ENCODE data around the gene KRT2. TPM values are rescaled to one million over a fixed set of nuclear protein-coding genes. Genes with fewer than 3 reads are reported as not detected.

The KRT2 gene
- total and polyA plus RNA-seq, 2 of the 4 experiments (the other 2 are of a cell fraction) = not detected

DNA sequence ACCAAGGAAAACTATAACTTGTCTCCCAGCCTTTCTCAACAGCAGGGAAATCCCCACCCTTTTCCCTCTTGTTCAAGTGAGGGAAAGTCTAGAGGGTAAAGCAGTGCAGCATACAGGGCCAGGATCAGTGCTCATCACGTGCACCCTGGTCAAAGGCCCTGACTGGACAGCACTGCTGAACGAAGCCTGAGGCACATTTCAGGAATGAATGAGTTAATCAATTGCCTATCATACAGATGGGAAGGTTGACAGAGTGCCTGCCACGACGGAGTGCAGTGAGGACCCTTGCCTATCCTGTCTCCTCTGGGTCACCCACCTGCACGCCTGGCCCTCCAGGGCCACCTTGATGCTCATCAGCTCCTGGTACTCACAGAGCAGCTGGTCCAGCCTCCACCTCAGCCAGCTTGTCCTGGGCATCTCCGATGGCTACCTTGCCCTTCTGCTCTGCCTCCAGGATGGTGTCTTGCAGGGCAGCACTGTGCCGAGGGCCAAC lies 22.0 kb downstream of the KRT2 start:
- Histone ChIP-seq H4K20me1 (ENCODE audit: insufficient read depth, low read length) (no peaks in the 10 kb centered on the region; the same call in 1 of the 2 replicates), H4K91ac (ENCODE audit: insufficient read depth, low read depth, low read length) (no peak overlapping the region), H2AFZ (replicated peaks; ENCODE audit: low read length, poor library complexity) (no peak overlapping the region), H4K5ac (ENCODE audit: low read depth, low read length) (no peak overlapping the region), H3K56ac (ENCODE audit: extremely low read depth, insufficient read depth, low read length) (no peak overlapping the region), H3K9me3 (ENCODE audit: control insufficient read depth, insufficient read depth, low read length) (no peaks in the 10 kb centered on the region), H3K9ac (ENCODE audit: low read depth, low read length) (no peak overlapping the region), H2BK5ac (ENCODE audit: low read depth, low read length, poor library complexity, severe bottlenecking) (no peak overlapping the region), H3K23ac (ENCODE audit: low read depth, low read length) (no peak overlapping the region), H3K4me2 (ENCODE audit: low read depth, low read length) (no peak overlapping the region), H3K27ac (ENCODE audit: insufficient read depth, low read length) (no peak overlapping the region), H3K4ac (ENCODE audit: low read depth, low read length) (no peak overlapping the region), H3K27me3 (ENCODE audit: control insufficient read depth, insufficient read depth, low read length) (peaks cover 10% of the 10 kb centered on the region), H3K4me1 (ENCODE audit: control insufficient read depth, insufficient read depth, low read length) (no peaks in the 10 kb centered on the region), H3K14ac (replicated peaks; ENCODE audit: low read depth, low read length) (no peak overlapping the region), H2BK20ac (ENCODE audit: low read depth, low read length) (no peak overlapping the region), H3K18ac (ENCODE audit: low read depth, low read length) (no peak overlapping the region), H2AK9ac (replicated peaks; ENCODE audit: low read depth, low read length, poor library complexity) (peak overlapping the region; percentile 18), H2AK5ac (ENCODE audit: low read depth, low read length) (no peak overlapping the region), H2BK120ac (ENCODE audit: low read depth, low read length) (no peak overlapping the region), H4K8ac (ENCODE audit: low read depth in 2 of 2, low read length in 2 of 2) (no peak overlapping the region), H2BK15ac (ENCODE audit: low read depth, low read length) (no peak overlapping the region), H3K9me1 (ENCODE audit: insufficient read depth, low read length) (no peaks in the 10 kb centered on the region), H3K79me1 (ENCODE audit: low read depth in 1 of 2, low read length in 2 of 2) (no peaks in the 10 kb centered on the region), H3K4me3 (ENCODE audit: insufficient read depth, low read depth, low read length) (no peak overlapping the region), H3K36me3 (ENCODE audit: control insufficient read depth, insufficient read depth, low read length) (no peaks in the 10 kb centered on the region)
- ATAC-seq (ENCODE audit: low read depth) (no peak), DNase-seq (no peak)
- TF ChIP-seq USF2 (IDR thresholded peaks at IDR 0.05; ENCODE audit: low read depth, low read length) (no peak), SMC3 (IDR thresholded peaks at IDR 0.05; ENCODE audit: low read depth, low read length) (no peak), NFE2L2 (IDR thresholded peaks at IDR 0.05; ENCODE audit: low read depth, low read length) (no peak), RFX5 (IDR thresholded peaks at IDR 0.05; ENCODE audit: low read depth, low read length) (no peak), MXI1 (IDR thresholded peaks at IDR 0.05; ENCODE audit: borderline replicate concordance, low read depth, low read length) (no peak), CTCF (conservative IDR thresholded peaks at IDR 0.05; ENCODE audit: low read depth, low read length) (no peak), RCOR1 (IDR thresholded peaks at IDR 0.05; ENCODE audit: insufficient replicate concordance, low read length) (no peak), FOS (IDR thresholded peaks at IDR 0.05; ENCODE audit: low read depth, low read length) (no peak)
- ChIA-PET CTCF (no interaction called here), POLR2A (ENCODE audit: unreplicated experiment) (no interaction called here)
- in situ Hi-C loops (cut with MboI; ENCODE audit: low sequenced_read_pairs) (no loop called here), intact Hi-C loops (cut with micrococcal nuclease) (no loop called here), dilution Hi-C loops (cut with HindIII; ENCODE audit: low sequenced_read_pairs, unreplicated experiment) (no loop called here)
- WGBS, 2 experiments (ENCODE audit: extremely low coverage in 2 of 2, insufficient read length in 1 of 2) = no CpG with 5 or more reads among the region's 7 CpGs
- no TSS peak for BruUV-seq (replicated peaks)

Data from IMR-90 (cell line).